GM23248 (cell line): ENCODE results near the gene LOC128125822.
"Not testable (repeated sequence)": the region's sequence is repeated elsewhere in the genome, so short reads cannot be mapped to it uniquely, and the experiment has no call there.

Source experiments
- DNase-seq: peaks from one replicate; pipeline ENCODE4 v3.0.0-alpha.2; 2015
- H2AFZ ChIP-seq: fragments of 200-600 bp; sonication (generic); 2 replicates; pipeline ENCODE4 v1.6.1; 2016; ENCODE audit warnings: antibody characterized with exemption
- H3F3A ChIP-seq: fragments of 200-600 bp; sonication (generic); 2 replicates; pipeline ENCODE4 v1.6.1; 2016; ENCODE audit warnings: mild to moderate bottlenecking, antibody characterized with exemption, mixed run types; ENCODE audit not compliant: insufficient read depth
- H3K27ac ChIP-seq: fragments of 200-600 bp; sonication (generic); 2 replicates; pipeline ENCODE4 v1.5.1; 2016; ENCODE audit warnings: mild to moderate bottlenecking
- H3K27me3 ChIP-seq: fragments of 200-600 bp; sonication (generic); replicated peaks from 2 replicates; pipeline ENCODE4 v1.6.1; 2016; ENCODE audit warnings: mild to moderate bottlenecking; ENCODE audit not compliant: insufficient read depth
- H3K36me3 ChIP-seq: fragments of 200-600 bp; sonication (generic); 2 replicates; pipeline ENCODE4 v1.6.1; 2016; ENCODE audit warnings: low read depth, mild to moderate bottlenecking
- H3K4me1 ChIP-seq: fragments of 200-600 bp; sonication (generic); 2 replicates; pipeline ENCODE4 v1.6.1; 2016; ENCODE audit warnings: mild to moderate bottlenecking; ENCODE audit not compliant: insufficient read depth
- H3K4me2 ChIP-seq: fragments of 200-600 bp; sonication (generic); one replicate; pipeline ENCODE4 v1.6.1; 2016; ENCODE audit warnings: mild to moderate bottlenecking; ENCODE audit not compliant: unreplicated experiment
- H3K4me3 ChIP-seq: fragments of 200-600 bp; sonication (generic); 2 replicates; pipeline ENCODE4 v1.5.1; 2016; ENCODE audit warnings: mild to moderate bottlenecking
- H3K79me2 ChIP-seq: fragments of 200-600 bp; sonication (generic); 2 replicates; pipeline ENCODE4 v1.6.1; 2016; ENCODE audit warnings: mild to moderate bottlenecking; ENCODE audit not compliant: insufficient read depth
- H3K9ac ChIP-seq: fragments of 200-600 bp; sonication (generic); 2 replicates; pipeline ENCODE4 v1.6.1; 2016; ENCODE audit warnings: mild to moderate bottlenecking
- H3K9me2 ChIP-seq: fragments of 200-600 bp; sonication (generic); 2 replicates; pipeline ENCODE4 v1.6.1; 2016; ENCODE audit warnings: mixed run types, mild to moderate bottlenecking, moderate library complexity; ENCODE audit not compliant: insufficient read depth
- H3K9me3 ChIP-seq: fragments of 200-600 bp; sonication (generic); one replicate; pipeline ENCODE4 v1.6.1; 2017; ENCODE audit warnings: low read depth
- H4K20me1 ChIP-seq: fragments of 200-600 bp; sonication (generic); 2 replicates; pipeline ENCODE4 v1.6.0; 2016; ENCODE audit not compliant: insufficient read depth
- EZH2 ChIP-seq: fragments of 200-600 bp; sonication (generic); IDR thresholded peaks from 2 replicates; pipeline ENCODE4 v1.6.1; 2018; ENCODE audit warnings: antibody characterized with exemption, mild to moderate bottlenecking; ENCODE audit not compliant: insufficient read depth, poor library complexity, severe bottlenecking
- EZH2phosphoT487 ChIP-seq: fragments of 200-600 bp; sonication (generic); IDR thresholded peaks from 2 replicates; pipeline ENCODE4 v1.6.1; 2018; ENCODE audit warnings: antibody characterized with exemption, moderate library complexity, mild to moderate bottlenecking, low read depth; ENCODE audit not compliant: insufficient read depth
- WGBS, 2 experiments: methylation state at CpG; one replicate each; pipeline ENCODE4 v1.1.6; 2015 to 2017; ENCODE audit warnings: low lambda C conversion rate in 2 of 2, low coverage in 1 of 2; ENCODE audit errors: missing lambda C conversion rate in 2 of 2; 5-methylcytosine and 5-hydroxymethylcytosine counted together
- in situ Hi-C: fragments of 300-500 bp; cut with MboI; formaldehyde crosslinking; loops from 2 replicates; pipeline ENCODE4 v1.15.0; 2020

LOC128125822 gene

DNA sequence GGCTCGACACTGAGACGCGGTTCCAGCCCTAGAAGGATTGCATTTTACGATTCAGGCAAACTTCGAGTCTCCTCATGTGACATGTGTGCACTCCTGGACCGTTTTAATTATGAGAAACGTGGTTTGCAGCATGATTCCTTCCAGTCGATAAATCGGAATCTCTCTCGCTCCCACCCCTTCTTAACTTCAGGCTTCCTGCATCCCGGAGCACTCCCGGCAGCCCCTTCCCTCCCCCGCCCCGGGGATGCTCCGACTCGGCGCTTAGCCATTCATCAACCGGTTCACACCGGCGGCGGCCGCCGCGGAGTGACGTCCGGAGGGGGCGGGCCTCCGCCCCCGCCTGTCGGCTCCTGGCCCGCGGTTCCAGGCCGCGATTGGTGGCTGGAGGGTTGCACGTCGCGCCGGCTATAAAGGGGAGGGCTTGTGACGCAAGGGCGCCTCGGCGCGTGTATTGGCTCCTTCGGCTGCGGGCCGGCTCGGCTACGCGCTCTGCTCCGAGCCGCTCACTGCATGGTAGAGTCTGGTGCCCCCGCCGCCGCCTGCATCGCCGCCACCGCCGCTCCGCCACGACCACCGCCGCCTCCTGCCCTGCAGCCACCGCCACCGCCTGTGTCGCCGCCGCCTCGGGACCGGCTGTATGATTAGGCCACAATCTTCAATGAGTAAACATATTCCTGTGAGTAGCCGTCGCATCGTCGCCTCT lies at the start of gene LOC128125822, which contains the start of gene PTP4A1:
TSS of gene LOC128125822 (plus strand) at position 437 of the 703 bp plus-strand sequence.
TSS of gene PTP4A1 (plus strand) at position 437 of the 703 bp plus-strand sequence. CDS start 4,401 bp downstream, outside the sequence.
- no peak for TF ChIP-seq EZH2
- no peak for TF ChIP-seq EZH2phosphoT487
- Histone ChIP-seq H3K4me3 (peak within 1 kb of the TSS; percentile 96), H3K4me1 (peaks cover 32% of the 10 kb centered on the region), H3K27me3 (no peaks in the 10 kb centered on the region), H2AFZ (peak within 1 kb of the TSS; percentile 79), H3K9me3 (no peaks in the 10 kb centered on the region), H3K79me2 (peaks cover 48% of the 10 kb centered on the region), H4K20me1 (peaks cover 11% of the 10 kb centered on the region; the same call in 1 of the 2 replicates), H3K9ac (peak within 1 kb of the TSS; percentile 99), H3K27ac (peak within 1 kb of the TSS; percentile 98), H3K36me3 (peaks cover 17% of the 10 kb centered on the region), H3K9me2 (no peaks in the 10 kb centered on the region), H3K4me2 (peak within 1 kb of the TSS; percentile 96), H3F3A (peaks cover 42% of the 10 kb centered on the region)
- in situ Hi-C loops = no loop called here
- DNase-seq = peak; percentile 99
- 1% methylated on average over 65 to 73 of the region's 73 CpGs for WGBS, 2 experiments

DNA sequence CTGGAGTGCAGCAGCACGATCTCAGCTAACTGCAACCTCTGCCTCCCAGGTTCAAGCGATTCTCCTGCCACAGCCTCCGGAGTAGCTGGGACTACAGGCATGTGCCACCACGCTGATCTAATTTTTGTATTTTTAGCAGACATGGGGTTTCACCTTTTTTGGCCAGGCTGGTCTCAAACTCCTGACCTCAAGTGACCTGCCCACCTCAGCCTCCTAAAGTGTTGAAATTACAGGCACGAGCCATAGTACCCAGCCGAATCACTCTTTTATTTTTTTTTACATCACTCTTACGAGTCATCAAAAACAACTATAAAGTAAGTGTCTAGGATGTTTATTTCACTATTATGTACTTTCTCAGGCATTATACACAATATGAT lies 49.4 kb upstream of the LOC128125822 start:
- in situ Hi-C loops, H3K9me2 ChIP-seq, H3K27me3 ChIP-seq, H3K4me1 ChIP-seq, H3K4me2 ChIP-seq, H2AFZ ChIP-seq, H3K9ac ChIP-seq, H3K27ac ChIP-seq, H3K79me2 ChIP-seq, H3K36me3 ChIP-seq, H3K9me3 ChIP-seq, H4K20me1 ChIP-seq, H3F3A ChIP-seq, H3K4me3 ChIP-seq: not testable (repeated sequence)
- DNase-seq = peak; percentile 12
- 62 to 68% methylated on average over 7 of the region's 7 CpGs for WGBS, 2 experiments

DNA sequence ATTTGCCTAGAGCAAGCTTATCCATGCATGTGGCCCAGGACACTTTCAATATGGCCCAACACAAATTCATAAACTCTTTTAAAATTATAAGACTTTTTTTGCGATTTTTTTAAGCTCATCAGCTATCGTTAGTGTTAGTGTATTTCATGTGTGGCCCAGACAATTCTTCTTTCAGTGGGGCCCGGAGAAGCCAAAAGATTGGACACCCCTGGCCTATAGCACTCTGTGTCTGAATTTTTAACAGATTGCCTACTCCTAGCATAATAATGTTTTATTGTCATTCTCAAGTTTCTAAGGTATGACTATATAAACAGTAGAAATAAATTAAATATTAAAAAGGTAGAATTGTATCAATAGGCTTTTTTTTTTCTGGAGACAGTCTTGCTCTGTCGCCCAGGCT lies 48.6 kb upstream of the LOC128125822 start:
- in situ Hi-C loops = no loop called here
- WGBS, 2 experiments = 90 to 95% methylated on average over 4 of the region's 4 CpGs
- no peak overlapping the region for H3K27ac ChIP-seq

DNA sequence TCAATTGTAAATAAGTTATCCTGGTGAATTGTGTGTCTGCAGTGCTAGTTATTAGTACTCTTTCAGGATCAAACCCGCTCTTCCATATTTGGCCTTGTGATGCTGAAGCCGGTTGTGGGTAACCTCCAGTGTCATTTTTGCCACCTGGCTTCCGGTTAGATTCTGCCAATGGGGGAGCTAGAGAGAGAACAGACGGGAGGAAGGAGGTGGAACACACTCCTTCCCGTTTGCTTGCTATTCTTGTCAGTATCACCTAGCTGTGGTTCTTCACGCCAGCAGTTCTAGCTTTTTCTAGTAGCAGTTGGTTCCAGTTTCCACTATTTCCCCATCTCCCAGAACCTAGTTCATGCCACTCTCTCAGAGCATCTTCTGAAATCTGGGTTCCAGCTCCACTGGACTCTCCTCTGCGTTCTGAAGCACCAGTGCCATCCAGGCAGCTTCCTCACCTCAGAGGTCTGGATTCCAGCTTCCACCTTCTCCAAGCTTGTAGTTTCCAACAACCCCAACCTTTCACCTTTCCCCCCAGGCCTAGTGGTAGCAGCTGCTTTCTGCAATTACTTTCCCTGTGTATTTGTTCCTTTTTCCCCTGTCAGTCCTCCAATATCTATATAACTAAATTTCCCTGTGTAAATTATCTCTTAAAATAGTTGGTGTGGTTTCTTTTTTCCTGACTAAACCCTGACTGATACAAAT lies 46.9 kb upstream of the LOC128125822 start:
- Histone ChIP-seq H3K27ac (no peak overlapping the region), H3K9me2 (no peaks in the 10 kb centered on the region), H3K9ac (no peak overlapping the region), H3K4me1 (peaks cover 22% of the 10 kb centered on the region), H3K4me3 (no peak overlapping the region), H3K79me2 (no peaks in the 10 kb centered on the region), H3F3A (peaks cover 14% of the 10 kb centered on the region; the same call in 1 of the 2 replicates), H3K9me3 (no peaks in the 10 kb centered on the region), H3K27me3 (no peaks in the 10 kb centered on the region), H4K20me1 (no peaks in the 10 kb centered on the region), H3K36me3 (no peaks in the 10 kb centered on the region), H2AFZ (no peak overlapping the region), H3K4me2 (no peak overlapping the region)
- TF ChIP-seq EZH2 (no peak), EZH2phosphoT487 (no peak)
- WGBS, 2 experiments = 74 to 75% methylated on average over 7 of the region's 7 CpGs
- in situ Hi-C loops = no loop called here
- no peak for DNase-seq

More for the DNA sequence above, 48.6 kb upstream of the LOC128125822 start:
- no peak overlapping the region for H2AFZ ChIP-seq
- H3K9me2 ChIP-seq = no peaks in the 10 kb centered on the region
- H3F3A ChIP-seq = peaks cover 14% of the 10 kb centered on the region; the same call in 1 of the 2 replicates
- no peak overlapping the region for H3K4me3 ChIP-seq
- no peak overlapping the region for H3K4me2 ChIP-seq
- no peaks in the 10 kb centered on the region for H4K20me1 ChIP-seq
- no peaks in the 10 kb centered on the region for H3K9me3 ChIP-seq
- H3K27me3 ChIP-seq = no peaks in the 10 kb centered on the region
- H3K36me3 ChIP-seq = no peaks in the 10 kb centered on the region
- DNase-seq = no peak
- peaks cover 15% of the 10 kb centered on the region for H3K4me1 ChIP-seq
- no peak overlapping the region for H3K9ac ChIP-seq
- TF ChIP-seq EZH2 (no peak), EZH2phosphoT487 (no peak)
- no peaks in the 10 kb centered on the region for H3K79me2 ChIP-seq
